Kidney glomerular epithelial cell (primary cell): Measurements from ENCODE around the gene CDK2.
"Not testable (repeated sequence)": the region's sequence is repeated elsewhere in the genome, so short reads cannot be mapped to it uniquely, and the experiment has no call there.

ENCODE experiments used
- DNase-seq: peaks from one replicate; lab custom pipeline; 2025; lab: John Stamatoyannopoulos, UW

The CDK2 gene

GRCh38 chr12:55981882-55982281, 15.3 kb downstream of the CDK2 start:
- DNase-seq: peak; percentile 34

GRCh38 chr12:55982319-55982936, 15.8 kb downstream of the CDK2 start:
- peak; percentile 87 for DNase-seq

GRCh38 chr12:55983232-55983842, 16.7 kb downstream of the CDK2 start:
- DNase-seq: no peak

- no peak for DNase-seq
These were observed 18.2 kb downstream of the CDK2 start for GRCh38 chr12:55984861-55985260.

GRCh38 chr12:55985341-55985740, 18.7 kb downstream of the CDK2 start:
- DNase-seq: no peak

GRCh38 chr12:55985976-55986375, 19.3 kb downstream of the CDK2 start:
- not testable (repeated sequence) for DNase-seq

- DNase-seq: no peak
These were observed 24.5 kb downstream of the CDK2 start for GRCh38 chr12:55991110-55991509.

GRCh38 chr12:55993230-55993853, 26.7 kb downstream of the CDK2 start:
- DNase-seq: no peak

GRCh38 chr12:55995366-55995765, 28.7 kb downstream of the CDK2 start:
- DNase-seq: no peak

GRCh38 chr12:55996201-55996714, 29.6 kb downstream of the CDK2 start:
- DNase-seq: peak; percentile 53

GRCh38 chr12:55996715-55997534, 30.3 kb downstream of the CDK2 start, which contains the start of gene SUOX:
Gene SUOX, plus strand, starts transcription at chr12:55997276. Its CDS starts 4,946 bp downstream, at chr12:56002222.
- DNase-seq: peak; percentile 95

- no peak for DNase-seq
These were observed 30.9 kb downstream of the CDK2 start for GRCh38 chr12:55997535-55997859.

GRCh38 chr12:55999522-55999921, 32.9 kb downstream of the CDK2 start:
- DNase-seq: not testable (repeated sequence)

GRCh38 chr12:55999999-56000540, 33.4 kb downstream of the CDK2 start:
- DNase-seq: not testable (repeated sequence)

GRCh38 chr12:56001487-56002100, 35.0 kb downstream of the CDK2 start:
- peak; percentile 13 for DNase-seq

GRCh38 chr12:56003376-56003775, 36.7 kb downstream of the CDK2 start:
- not testable (repeated sequence) for DNase-seq

GRCh38 chr12:56004211-56004610, 37.6 kb downstream of the CDK2 start:
- no peak for DNase-seq

GRCh38 chr12:56007564-56008559, 41.2 kb downstream of the CDK2 start:
- peak; percentile 4 for DNase-seq

GRCh38 chr12:56010111-56010570, 43.5 kb downstream of the CDK2 start:
- DNase-seq: no peak

GRCh38 chr12:56011509-56012090, 45.0 kb downstream of the CDK2 start:
- DNase-seq: no peak
